Cardiac septum (tissue), 1 donor: ENCODE data around the gene C3. TPM values are rescaled to one million over a fixed set of nuclear protein-coding genes. Genes with fewer than 3 reads are reported as not detected.
A peak's percentile ranks its signal among the peaks of the same experiment; 100 is the strongest.
"Not testable (repeated sequence)": the region's sequence is repeated elsewhere in the genome, so short reads cannot be mapped to it uniquely, and the experiment has no call there.

Source experiments
- DNase-seq: peaks from one replicate; pipeline ENCODE4 v3.0.0-alpha.2; 2020; ENCODE audit warnings: low spot score
- intact Hi-C: fragments of 100-400 bp; cut with DNase I; formaldehyde crosslinking; loops from one replicate; pipeline ENCODE4 v1.14.0; 2022
- microRNA-seq: library from miRNA; unstranded; fragments of <30 nt; microRNA quantifications from one replicate; pipeline ENCODE4 v1.2.0, GENCODE V29; 2020
- total RNA-seq: library from RNA; stranded (reverse); fragmentation: NEBNext Ultra II Directional; extraction: Animal tissue kit (Norgen Biotek cat#: 25700); gene quantifications from one replicate; pipeline ENCODE4 v1.2.1, GENCODE V29; 2021
- donor health status: DM: no; HTN: no; CAD: no.

The C3 gene
- total RNA-seq, 1 donor from 2014 or later = 50.6 TPM

GRCh38 chr19:6649185-6649584 lies 71.3 kb downstream of the C3 start:
- no peak for DNase-seq
- intact Hi-C loops = no loop called here

GRCh38 chr19:6648141-6648715 lies 72.2 kb downstream of the C3 start:
- DNase-seq = no peak
- intact Hi-C loops = no loop called here

GRCh38 chr19:6644796-6645195 lies 75.7 kb downstream of the C3 start:
- DNase-seq = no peak
- intact Hi-C loops = no loop called here

GRCh38 chr19:6640333-6640732 lies 80.1 kb downstream of the C3 start:
- intact Hi-C loops, DNase-seq: not testable (repeated sequence)

- intact Hi-C loops = no loop called here
- no peak for DNase-seq
Measured at GRCh38 chr19:6639439-6639838, 81.0 kb downstream of the C3 start.

DNA sequence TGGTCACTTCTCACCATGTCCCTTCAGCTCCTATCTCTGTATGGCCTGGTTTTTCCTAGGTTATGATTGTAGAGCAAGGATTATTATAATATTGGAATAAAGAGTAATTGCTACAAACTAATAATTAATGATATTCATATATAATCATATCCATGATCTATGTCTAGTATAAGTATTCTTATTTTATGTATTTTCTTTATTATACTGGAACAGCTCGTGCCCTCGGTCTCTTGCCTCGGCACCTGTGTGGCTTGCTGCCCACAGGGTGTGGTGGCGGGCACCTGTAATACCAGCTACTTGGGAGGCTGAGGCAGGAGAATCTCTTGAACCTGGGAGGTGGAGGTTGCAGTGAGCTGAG lies 87.0 kb downstream of the C3 start:
- intact Hi-C loops = loop anchor here (1.0 kb wide), 1 partner anchor 116 kb away; no protein-coding TSS in a partner anchor

DNA sequence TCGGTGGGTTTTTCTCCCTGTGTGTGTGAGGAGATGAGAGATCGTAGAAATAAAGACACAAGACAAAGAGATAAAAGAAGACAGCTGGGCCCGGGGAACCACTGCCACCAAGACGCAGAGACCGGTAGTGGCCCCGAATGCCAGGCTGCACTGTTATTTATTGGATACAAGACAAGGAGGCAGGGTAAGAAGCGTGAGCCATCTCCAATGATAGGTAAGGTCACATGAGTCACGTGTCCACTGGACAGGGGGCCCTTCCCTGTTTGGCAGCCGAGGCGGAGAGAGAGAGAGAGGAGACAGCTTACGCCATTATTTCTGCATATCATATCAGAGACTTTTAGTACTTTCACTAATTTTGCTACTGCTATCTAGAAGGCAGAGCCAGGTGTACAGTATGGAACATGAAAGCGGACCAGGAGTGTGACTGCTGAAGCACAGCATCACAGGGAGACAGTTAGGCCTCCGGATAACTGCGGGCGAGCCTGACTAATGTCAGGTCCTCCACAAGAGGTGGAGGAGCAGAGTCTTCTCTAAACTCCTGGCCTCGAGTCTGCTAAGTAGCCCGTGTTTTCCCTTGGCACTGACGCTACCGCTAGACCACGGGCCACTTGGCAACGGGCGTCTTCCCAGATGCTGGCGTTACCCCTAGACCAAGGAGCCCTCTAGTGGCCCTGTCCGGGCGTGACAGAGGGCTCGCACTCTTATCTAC lies 87.5 kb downstream of the C3 start:
- peak; percentile 83 for DNase-seq
- intact Hi-C loops = loop anchor here (1.0 kb wide), 2 partner anchors 116 to 230 kb away; no protein-coding TSS in a partner anchor

More for the DNA sequence above, 87.0 kb downstream of the C3 start:
- DNase-seq = not testable (repeated sequence)

GRCh38 chr19:6632002-6632621 lies 88.3 kb downstream of the C3 start:
- no peak for DNase-seq
- intact Hi-C loops = loop anchor here (1.0 kb wide), 1 partner anchor 231 kb away; no protein-coding TSS in a partner anchor

Small RNA genes lying within 50 kb of the gene (microRNA-seq; reads per million reads assigned to microRNA genes)
- gene MIR6791 = not detected

Other genes with a start within 250 kb of the C3 start
- gene DENND1C, start 238.9 kb downstream of the C3 start, total RNA-seq = 0.78 TPM
- 0.40 TPM for gene TUBB4A, start 218.3 kb downstream of the C3 start, total RNA-seq
- not detected for gene TNFSF9, start 189.6 kb downstream of the C3 start, total RNA-seq
- gene CD70, start 129.5 kb downstream of the C3 start, total RNA-seq = not detected
- 0.35 TPM for gene TNFSF14, start 50.5 kb downstream of the C3 start, total RNA-seq
- 22.5 TPM for gene GPR108, start 16.9 kb upstream of the C3 start, total RNA-seq
- 86.1 TPM for gene TRIP10, start 19.0 kb upstream of the C3 start, total RNA-seq
- 0.40 TPM for gene SH2D3A, start 46.8 kb upstream of the C3 start, total RNA-seq
- 1.5 TPM for gene VAV1, start 52.1 kb upstream of the C3 start, total RNA-seq
- 0.62 TPM for gene ADGRE1, start 166.9 kb upstream of the C3 start, total RNA-seq